ENCODE data around the gene IRF5. TPM values are rescaled to one million over a fixed set of nuclear protein-coding genes. Genes with fewer than 3 reads are reported as not detected.
A peak's percentile ranks its signal among the peaks of the same experiment; 100 is the strongest.

IRF5 gene
- total RNA-seq, 1 donor from 2014 or later = 19.9 TPM

- DNase-seq (ENCODE audit: low read depth) = no peak
- H3K36me3 ChIP-seq (ENCODE audit: control insufficient read depth, insufficient read depth, low read length) = no peaks in the 10 kb centered on the region
- H3K27me3 ChIP-seq (ENCODE audit: control insufficient read depth, insufficient read depth, low read length) = no peaks in the 10 kb centered on the region
- TF ChIP-seq CTCF (IDR thresholded peaks at IDR 0.05; ENCODE audit: insufficient read depth, low read length, poor library complexity, severe bottlenecking) = no peak
- H3K4me3 ChIP-seq (ENCODE audit: low read depth, low read length) = no peak overlapping the region
Measured at GRCh38 chr7:128934361-128935341, 3.1 kb upstream of the IRF5 start.

- H3K36me3 ChIP-seq (ENCODE audit: control insufficient read depth, insufficient read depth, low read length) = no peaks in the 10 kb centered on the region
- DNase-seq (ENCODE audit: low read depth) = no peak
- no peaks in the 10 kb centered on the region for H3K27me3 ChIP-seq (ENCODE audit: control insufficient read depth, insufficient read depth, low read length)
- H3K4me3 ChIP-seq (ENCODE audit: low read depth, low read length) = no peak overlapping the region
- no peak for TF ChIP-seq CTCF (IDR thresholded peaks at IDR 0.05; ENCODE audit: insufficient read depth, low read length, poor library complexity, severe bottlenecking)
Measured at GRCh38 chr7:128935342-128935730, 2.4 kb upstream of the IRF5 start.

GRCh38 chr7:128936798-128937197 lies 929 bp upstream of the IRF5 start:
- no peak for TF ChIP-seq CTCF (IDR thresholded peaks at IDR 0.05; ENCODE audit: insufficient read depth, low read length, poor library complexity, severe bottlenecking)
- no peak for DNase-seq (ENCODE audit: low read depth)
- Histone ChIP-seq H3K4me3 (ENCODE audit: low read depth, low read length) (no peak overlapping the region), H3K36me3 (ENCODE audit: control insufficient read depth, insufficient read depth, low read length) (no peaks in the 10 kb centered on the region), H3K27me3 (ENCODE audit: control insufficient read depth, insufficient read depth, low read length) (no peaks in the 10 kb centered on the region)

- no peaks in the 10 kb centered on the region for H3K36me3 ChIP-seq (ENCODE audit: control insufficient read depth, insufficient read depth, low read length)
- no peak overlapping the region for H3K4me3 ChIP-seq (ENCODE audit: low read depth, low read length)
- H3K27me3 ChIP-seq (ENCODE audit: control insufficient read depth, insufficient read depth, low read length) = no peaks in the 10 kb centered on the region
- no peak for TF ChIP-seq CTCF (IDR thresholded peaks at IDR 0.05; ENCODE audit: insufficient read depth, low read length, poor library complexity, severe bottlenecking)
- DNase-seq (ENCODE audit: low read depth) = no peak
Measured at GRCh38 chr7:128937271-128937646, 468 bp upstream of the IRF5 start.

- no peaks in the 10 kb centered on the region for H3K36me3 ChIP-seq (ENCODE audit: control insufficient read depth, insufficient read depth, low read length)
- DNase-seq (ENCODE audit: low read depth) = no peak
- H3K27me3 ChIP-seq (ENCODE audit: control insufficient read depth, insufficient read depth, low read length) = no peaks in the 10 kb centered on the region
- H3K4me3 ChIP-seq (ENCODE audit: low read depth, low read length) = peak overlapping the region; percentile 64
- no peak for TF ChIP-seq CTCF (IDR thresholded peaks at IDR 0.05; ENCODE audit: insufficient read depth, low read length, poor library complexity, severe bottlenecking)
Measured at GRCh38 chr7:128938544-128939074, 882 bp downstream of the IRF5 start.

All from kidney epithelial cell (primary cell).